H1 (cell line): ENCODE data around the gene ZSCAN10. TPM values are rescaled to one million over a fixed set of nuclear protein-coding genes. Genes with fewer than 3 reads are reported as not detected.

ENCODE experiments used
- POLR2AphosphoS5 ChIP-seq: IDR thresholded peaks from 2 replicates; pipeline ENCODE4 v1.6.1; 2011; ENCODE audit warnings: low read depth, low read length
- SIRT6 ChIP-seq: IDR thresholded peaks from one replicate; pipeline ENCODE4 v1.7.1; 2012; ENCODE audit warnings: low read length, inconsistent platforms
- SIX5 ChIP-seq: IDR thresholded peaks from 2 replicates; pipeline ENCODE4 v1.6.1; 2011; ENCODE audit warnings: mild to moderate bottlenecking, low read depth, low read length
- TAF7 ChIP-seq: optimal IDR thresholded peaks from 2 replicates; pipeline ENCODE3; 2011; ENCODE audit warnings: low read depth, mild to moderate bottlenecking, inconsistent platforms, low read length, moderate library complexity, borderline replicate concordance
- polyA plus RNA-seq, 7 experiments: library from polyadenylated mRNA; depleted of rRNA in 3 of 7; stranded (reverse) in 5 of 7; unstranded in 2 of 7; fragments of >200 nt in 5 of 7; fragments of 200-250 nt in 2 of 7; gene quantifications; 1 replicate in 5 of 7; 2 replicates in 1 of 7; 4 replicates in 1 of 7; pipeline versions ENCODE4 v1.2.1 to v1.2.3, GENCODE V29; 2011 to 2013; ENCODE audit warnings: missing spikeins in 2 of 7, mixed read lengths in 2 of 7
- total RNA-seq: library from RNA; stranded (reverse); fragmentation: NEBNext Ultra II Directional; extraction: Animal tissue kit (Norgen Biotek cat#: 25700); gene quantifications from 2 replicates; pipeline ENCODE4 v1.2.1, GENCODE V29; 2021

ZSCAN10 gene
- total and polyA plus RNA-seq, 2 of the 8 experiments (the other 6 are each of a cell fraction or from before 2014, with no cell fraction given), result 209 to 314 TPM

DNA sequence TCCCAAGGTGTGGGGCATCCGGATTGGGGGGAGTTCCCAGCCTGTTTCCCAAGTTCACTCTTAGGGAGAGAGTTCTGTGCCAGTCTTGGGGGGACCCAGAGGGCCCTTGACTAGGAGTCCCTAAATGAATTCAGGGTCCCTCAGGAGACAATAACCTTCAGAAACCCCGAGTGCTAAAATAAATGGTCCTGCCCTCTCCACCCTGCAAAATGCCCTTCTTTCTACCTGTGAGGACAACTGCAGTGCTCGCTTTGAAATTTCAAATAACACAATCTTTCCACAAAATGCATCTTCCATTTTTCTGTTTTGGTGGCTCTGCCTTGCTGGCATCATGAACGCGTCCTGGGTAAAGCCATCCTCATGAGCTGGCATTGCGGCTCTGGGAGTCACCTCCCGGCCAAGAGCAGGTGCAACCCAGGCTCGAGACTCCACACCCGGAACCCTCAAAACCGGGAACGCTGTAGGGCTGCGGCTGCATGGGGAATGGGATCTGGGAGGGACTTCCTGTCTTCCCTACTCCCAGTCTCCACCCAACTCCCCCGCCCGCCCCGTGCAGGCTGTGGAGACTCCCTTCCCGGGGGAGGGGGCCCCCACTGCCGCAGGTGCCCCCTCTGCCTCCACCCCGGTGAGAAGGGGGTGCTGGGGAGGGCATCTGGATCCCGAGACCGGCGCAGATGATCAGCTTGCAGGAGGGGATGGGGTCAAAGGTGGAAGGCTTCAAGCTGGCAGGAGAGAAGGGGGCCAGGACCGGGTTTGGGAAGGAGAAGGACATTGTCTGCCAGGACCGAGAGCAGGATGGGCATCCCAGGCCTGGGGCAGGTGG lies 13.2 kb upstream of the ZSCAN10 start, which contains the start of gene ZNF205 (continued):
- TF ChIP-seq SIRT6 (no peak), SIX5 (peak; percentile 29; the same call in 1 of the 2 replicates), TAF7 (peak; percentile 56), POLR2AphosphoS5 (0 out of 2 replicates have a peak, but pooled peaks have one; percentile 28)
- TF ChIP-seq, all 59 proteins: peak for 26
